Activated CD4-positive, alpha-beta T cell treated with anti-CD3 and anti-CD28 coated beads, Interleukin-10, Interleukin-2, amounts not matched to agents 100 ng/mL and 50 ng/mL, durations not matched to agents 16 hours and 8 hours (primary cell): ENCODE data around the gene XPO1.
"Not testable (repeated sequence)": the region's sequence is repeated elsewhere in the genome, so short reads cannot be mapped to it uniquely, and the experiment has no call there.

Experiments
- DNase-seq: peaks from one replicate; pipeline ENCODE4 v3.0.0-alpha.2; 2020

Gene XPO1

DNA sequence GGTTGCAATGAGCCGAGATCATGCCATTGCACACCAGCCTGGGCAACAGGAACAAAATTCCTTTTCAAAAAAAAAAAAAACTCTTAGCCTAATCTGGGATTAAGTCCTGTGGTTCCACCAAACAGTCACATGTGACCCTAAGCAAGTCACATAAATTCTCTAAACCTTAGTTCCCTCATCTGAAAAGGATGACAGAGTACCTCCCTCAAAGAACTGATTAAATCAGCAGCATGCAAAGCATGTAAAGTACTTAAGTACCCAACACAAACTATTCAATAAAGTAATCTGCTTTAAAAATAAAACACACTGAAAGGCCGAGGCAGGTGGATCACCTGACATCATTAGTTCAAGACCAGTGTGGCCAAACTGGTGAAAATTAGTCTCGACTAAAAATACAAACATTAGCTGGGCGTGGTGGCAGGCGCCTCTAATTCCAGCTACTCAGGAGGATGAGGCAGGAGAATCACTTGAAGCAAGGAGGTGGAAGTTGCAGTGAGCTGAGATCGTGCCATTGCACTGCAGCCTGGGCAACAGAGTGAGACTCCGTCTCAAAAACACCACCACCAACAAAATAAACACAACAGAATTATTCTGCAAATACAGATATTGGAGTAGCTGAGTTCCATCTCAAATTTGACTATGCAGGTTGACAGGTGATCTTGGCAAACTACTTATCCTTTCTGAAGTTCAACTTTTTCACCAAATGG is 74.2 kb downstream of the XPO1 start:
- DNase-seq = no peak

DNA sequence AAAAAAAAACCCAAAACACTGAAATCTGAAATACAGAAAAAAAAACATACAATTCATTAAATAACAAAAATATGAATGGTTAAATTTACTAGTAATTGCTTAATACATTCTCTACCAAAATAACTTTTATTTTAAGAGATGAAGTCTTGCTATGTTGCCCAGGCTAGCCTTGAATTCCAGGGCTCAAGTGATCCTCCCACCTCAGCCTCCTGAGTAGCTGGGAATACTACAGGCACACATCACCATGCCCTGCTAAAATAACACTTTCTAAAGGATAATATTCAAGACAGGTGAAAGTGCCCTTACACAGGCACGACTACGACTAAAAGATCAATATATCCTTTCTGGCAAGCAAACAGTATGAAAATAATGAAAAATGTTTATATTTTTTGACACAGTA is 76.8 kb downstream of the XPO1 start:
- DNase-seq = no peak

DNA sequence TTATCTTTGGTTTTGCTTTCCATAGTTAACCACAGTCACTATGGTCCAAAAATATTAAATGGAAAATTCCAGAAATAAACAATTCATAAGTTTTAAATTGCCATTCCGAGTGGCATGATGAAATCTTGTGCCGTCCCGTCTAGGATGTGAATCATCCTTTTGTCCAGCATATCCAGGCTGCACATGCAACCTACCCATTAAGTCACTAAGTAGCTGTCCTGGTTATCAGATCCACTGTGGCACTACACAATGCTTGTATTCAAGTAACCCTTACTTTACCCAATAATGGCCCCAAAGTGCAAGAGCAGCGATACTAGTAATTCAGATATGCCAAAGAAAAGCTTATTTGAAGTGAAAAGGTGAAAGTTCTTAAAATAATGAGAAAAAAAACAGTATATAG is 78.0 kb downstream of the XPO1 start:
- no peak for DNase-seq

DNA sequence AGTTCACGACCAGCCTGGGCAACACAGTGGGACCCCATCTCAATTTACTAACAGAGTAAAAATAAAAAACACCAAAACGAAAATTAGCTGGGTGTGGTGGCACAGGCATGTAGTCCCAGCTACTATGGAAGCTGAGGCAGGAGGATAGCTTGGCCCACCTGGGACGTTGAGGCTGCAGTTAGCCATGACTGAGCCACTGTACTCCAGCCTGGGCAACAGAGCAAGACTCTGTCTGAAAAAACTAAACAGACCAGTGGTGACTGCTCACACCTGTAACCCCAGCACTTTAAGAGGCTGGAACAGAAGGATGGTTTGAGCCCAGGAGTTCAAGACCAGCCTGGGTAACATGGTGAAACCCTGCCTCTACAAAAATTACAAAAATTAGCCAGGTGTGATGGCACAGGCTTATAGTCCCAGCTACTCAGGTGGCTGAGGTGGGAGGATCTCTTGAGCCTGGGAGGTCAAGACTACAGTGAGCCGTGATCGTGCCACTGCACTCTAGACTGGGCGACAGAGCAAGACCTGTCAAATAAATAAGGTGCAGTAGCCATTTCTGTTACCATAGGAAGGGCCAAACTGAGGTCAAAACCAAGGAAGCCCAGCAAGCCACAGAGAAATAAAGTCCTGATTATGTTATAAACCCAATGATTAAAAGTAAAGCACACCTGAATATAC is 81.3 kb downstream of the XPO1 start:
- DNase-seq = no peak

DNA sequence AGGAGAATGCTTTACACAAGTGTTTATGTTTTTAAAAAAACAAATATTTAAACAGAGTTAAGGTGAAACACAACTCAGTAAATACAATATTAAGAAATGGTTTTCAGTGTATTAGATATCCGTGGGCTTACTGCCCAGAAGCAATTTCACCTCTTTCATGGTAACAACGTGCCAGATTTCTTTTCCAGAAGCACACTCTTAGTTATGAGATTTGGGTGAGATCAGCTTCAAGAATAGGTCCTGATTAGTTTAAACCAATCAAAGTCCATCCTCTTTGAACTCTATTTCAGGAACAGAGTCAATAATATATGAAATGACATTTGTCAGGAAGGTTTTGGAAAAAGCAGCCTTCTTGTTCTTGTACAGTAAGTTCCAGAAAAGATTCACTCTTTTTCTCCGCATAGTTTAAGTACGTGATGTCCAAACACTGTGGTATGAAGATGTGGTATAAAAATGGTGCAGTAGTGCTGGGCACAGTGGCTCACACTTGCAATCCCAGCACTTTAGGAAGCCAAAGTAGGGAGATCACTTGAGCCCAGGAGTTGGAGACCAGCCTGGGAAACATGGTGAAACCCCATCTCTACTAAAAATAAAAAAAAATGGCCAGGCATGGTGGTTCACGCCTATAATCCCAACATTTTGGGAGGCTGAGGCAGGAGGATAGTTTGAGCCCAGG is 81.9 kb downstream of the XPO1 start:
- no peak for DNase-seq

DNA sequence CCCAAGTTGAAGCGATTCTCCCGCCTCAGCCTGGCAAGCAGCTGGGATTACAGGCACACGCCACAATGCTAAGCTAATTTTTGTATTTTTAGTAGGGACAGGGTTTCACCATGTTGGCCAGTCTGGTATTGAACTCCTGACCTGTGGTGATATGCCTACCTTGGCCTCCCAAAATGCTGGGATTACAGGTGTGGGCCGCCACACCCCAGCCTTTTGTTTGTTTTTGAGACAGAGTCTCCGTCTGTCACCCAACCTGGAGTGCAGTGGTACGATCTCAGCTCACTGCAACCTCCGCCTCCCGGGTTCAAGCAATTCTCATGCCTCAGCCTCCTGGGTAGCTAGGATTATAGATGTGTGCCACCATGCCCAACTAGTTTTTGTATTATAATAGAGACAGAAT is 83.2 kb downstream of the XPO1 start:
- DNase-seq = not testable (repeated sequence)

DNA sequence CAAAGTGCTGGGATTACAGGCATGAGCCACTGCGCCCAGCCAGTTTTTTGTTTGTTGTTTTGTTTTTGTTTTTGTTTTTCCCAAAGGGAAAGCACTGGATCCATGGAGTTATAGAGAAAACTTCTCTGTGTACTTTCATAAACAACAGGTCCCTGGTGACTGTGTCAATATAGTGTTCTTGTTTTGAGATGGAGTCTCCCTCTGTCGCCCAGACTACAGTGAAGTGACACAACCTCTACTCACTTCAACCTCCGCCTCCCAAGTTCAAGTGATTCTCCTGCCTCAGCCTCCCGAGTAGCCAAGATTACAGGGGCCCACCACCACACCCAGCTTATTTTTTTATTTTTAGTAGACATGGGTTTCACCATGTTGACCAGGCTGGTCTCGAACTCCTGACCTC is 83.8 kb downstream of the XPO1 start:
- no peak for DNase-seq

DNA sequence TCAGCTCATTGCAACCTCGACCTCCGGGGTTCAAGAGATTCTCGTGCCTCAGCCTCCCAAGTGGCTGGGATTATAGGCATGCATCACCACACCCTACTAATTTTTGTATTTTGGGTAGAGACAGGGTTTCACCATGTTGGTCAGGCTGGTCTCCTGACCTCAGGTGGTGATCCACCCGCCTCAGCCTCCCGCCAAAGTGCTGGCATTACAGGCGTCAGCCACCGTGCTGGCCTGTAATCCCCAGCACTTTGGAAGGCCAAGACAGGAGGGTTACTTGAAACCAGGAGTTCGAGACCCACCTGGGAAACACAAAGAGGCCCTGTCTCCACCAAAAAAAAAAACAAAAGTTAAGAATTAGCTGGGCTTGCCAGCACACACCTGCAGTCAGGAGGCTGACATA is 85.8 kb downstream of the XPO1 start:
- no peak for DNase-seq

DNA sequence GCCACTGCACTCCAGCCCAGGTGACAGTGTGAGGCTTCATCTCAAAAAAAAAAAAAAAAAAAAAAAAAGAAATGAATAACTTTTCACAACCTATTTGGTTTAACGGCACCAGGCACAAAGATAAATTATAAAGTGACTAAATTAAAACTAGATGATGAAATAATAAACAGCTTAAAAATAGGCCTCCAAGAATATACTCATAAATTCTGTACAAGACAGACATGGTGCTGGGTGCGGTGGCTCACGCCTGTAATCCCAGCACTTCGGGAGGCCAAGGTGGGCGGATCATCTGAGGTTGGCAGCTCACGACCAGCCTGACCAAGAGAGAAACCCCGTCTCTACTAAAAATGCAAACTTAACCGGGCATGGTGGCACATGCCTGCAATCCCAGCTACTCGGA is 87.0 kb downstream of the XPO1 start:
- no peak for DNase-seq

DNA sequence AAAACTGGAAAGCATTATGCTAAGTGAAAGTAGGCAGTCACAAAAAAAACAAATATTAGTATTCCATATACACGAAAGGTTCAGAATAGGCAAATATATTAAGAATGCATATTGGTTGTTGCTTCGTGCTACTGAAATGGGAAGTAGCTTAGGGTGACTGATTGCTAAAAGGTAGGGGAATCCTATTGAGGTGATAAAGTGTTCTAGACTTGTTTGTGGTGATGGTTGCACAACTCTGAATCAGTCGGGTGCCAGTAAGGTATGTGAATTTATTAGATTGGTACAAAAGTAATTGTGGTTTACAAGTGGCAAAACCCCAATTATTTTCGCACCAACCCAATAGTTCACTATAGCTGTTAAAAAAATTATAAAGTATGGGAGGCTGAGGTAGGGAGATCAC is 88.0 kb downstream of the XPO1 start:
- DNase-seq = no peak

DNA sequence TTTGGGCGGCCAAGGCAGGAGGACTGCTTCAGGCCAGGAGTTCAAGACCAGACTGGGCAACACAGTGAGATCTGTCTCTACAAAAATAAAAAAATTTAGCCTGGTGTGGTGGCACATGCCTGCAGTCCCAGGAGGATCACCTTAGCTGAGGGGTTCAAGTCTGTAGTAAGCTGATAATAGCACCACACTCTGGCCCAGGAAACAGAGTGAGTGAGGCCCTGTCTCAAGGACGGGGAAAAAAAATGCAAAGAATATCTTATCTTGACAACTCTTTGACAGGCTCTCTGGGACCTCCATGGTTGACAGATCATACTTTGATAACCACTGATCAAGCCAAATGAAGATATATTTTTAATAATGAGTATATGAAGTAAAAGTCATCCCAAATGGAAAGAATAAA is 89.9 kb downstream of the XPO1 start:
- no peak for DNase-seq

DNA sequence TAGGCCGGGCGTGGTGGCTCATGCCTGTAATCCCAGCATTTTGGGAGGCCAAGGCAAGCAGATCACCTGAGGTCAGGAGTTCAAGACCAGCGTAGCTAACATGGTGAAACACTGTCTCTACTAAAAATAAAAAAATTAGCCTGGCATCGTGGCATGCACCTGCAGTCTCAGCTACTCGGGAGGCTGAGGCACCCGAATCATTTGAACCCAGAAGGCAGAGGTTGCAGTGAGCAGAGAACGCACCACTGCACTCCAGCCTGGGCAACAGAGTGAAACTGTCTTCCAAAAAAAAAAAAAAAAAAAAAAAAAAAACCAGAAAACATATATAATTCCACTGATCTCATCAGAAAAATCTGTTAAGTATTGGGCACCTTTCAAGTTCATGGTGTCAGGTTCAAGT is 91.2 kb downstream of the XPO1 start:
- not testable (repeated sequence) for DNase-seq

DNA sequence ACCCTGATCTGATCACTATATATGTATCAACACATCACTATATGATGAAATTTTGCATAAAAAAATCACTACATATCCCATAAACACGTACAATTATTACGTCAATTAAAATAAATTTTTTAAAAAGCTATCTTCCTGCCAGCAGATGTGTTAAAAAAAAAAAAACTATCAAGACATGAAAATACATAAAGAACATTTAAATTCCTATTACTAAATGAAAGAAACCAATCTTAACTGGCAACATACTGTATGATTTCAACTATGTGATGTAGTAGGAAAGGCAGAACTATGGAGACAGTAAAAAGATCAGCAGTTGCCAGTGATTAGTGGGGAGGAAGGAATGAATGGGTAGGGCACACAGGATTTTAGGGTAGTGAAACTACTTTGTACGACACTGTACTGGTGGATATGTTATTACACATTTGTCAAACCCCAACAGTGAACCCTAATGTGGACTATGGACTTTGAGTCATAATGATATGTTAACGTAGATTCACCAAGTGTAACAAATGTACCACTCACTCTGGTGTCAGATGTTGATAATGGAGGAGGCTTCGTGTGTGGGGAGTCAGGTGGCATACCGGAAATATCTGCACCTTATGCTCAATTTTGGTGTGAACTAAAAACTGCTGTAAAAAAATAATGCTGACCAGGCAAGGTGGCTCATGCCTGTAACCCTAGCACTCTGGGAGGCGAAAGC is 94.7 kb downstream of the XPO1 start:
- no peak for DNase-seq

DNA sequence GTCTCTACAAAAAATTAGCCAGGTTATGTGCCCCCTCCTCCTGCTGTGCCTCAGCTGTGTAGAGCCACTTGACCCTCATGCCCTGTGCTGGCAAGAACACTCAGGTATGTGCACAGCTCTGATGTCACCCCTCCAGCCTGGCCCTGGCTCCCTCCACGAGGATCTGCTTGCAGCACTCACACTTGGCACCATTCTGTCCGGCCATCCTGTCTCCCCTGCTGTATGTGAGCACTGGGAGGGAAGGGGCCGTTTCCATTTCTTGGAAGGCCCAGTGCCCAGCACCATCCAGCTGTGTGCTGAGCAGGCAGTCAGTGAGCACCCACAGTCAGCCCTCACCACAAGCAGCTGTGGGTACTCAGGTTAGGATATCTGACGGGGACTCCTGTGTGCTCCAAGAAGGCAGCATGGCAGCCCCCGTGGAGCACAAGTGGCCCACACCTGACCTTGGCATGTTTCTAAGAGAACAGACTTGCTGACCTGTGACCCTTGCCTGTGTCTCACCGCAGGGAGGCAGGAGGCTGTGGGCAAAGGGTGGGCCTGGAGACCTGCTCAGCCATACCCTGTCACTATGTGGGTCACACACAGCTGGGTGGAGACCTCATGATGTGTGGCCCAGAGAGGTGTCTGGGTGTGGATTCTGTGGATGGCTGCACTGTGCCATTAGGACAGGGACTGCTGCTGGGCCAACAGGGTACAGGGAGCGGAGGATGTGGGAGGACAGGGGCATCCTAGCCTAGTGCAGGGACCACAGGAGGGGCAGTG is 98.7 kb downstream of the XPO1 start:
- no peak for DNase-seq

DNA sequence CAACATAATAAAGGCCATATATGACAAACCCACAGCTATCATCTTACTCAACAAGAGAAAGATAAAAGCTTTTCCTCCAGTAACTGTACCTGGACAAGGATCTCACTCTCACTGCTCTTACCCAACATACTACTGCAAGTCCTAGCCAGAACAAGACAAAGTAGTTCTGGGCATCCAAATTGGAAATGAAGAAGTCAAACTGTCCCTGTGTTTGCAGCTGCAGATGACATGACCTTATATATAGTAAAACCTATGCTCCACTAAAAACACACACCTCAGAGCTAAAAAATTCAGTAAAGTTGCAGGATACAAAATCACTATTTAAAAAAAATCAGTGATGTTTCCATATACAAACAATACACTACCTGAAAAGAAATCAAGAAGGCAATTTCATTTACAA is 99.5 kb downstream of the XPO1 start:
- no peak for DNase-seq

DNA sequence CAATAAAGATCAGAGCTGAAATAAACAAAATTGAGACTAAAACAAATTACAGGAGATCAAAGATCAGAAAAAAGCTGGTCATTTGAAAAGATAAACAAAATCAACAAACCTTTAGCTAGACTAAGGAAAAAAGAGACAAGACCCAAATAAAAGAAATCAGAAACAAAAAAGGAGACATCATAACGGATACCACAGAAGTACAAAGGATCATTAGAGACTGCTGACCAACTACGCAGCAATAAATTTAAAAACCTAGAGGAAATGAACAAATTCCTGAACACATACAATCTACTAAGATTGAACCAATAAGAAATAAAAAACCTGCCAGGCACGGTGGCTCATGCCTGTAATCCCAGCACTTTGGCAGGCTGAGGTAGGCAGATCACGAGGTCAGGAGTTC is 101.0 kb downstream of the XPO1 start:
- no peak for DNase-seq

DNA sequence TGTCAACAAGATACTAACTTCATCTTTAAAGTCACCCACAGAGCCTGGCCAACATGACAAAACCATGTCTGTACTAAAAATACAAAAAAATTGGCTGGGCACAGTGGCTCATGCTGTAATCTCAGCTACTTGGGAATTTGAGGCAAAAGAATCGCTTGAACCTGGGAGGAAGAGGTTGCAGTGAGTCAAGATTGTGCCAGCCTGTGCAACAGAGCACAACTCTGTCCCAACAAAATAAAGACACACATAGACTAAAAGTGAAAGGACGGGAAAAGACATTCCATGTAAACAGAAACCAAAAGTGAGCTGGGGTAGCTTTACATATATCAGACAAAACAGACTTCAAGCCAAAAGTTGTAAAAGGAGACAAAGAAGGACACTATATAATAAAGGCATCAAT is 102.1 kb downstream of the XPO1 start:
- DNase-seq = no peak

DNA sequence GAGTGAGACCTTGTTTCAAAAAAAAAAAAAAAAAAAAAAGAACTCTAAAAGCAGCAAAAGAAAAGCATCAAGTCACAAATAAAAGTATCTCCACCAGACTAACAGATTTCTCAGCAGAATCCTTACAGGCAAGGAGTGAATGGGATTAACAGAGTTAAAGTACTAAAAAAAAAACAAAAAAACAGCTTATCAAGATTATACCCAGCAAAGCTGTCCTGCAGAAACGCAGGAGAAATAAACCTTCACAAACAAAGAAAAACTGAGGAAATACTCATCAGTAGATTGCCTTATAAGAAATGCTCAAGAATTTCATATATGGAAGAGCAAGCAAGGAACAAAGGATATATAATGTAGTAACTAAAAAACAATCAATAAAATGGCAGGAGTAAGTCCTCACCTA is 102.9 kb downstream of the XPO1 start:
- no peak for DNase-seq

DNA sequence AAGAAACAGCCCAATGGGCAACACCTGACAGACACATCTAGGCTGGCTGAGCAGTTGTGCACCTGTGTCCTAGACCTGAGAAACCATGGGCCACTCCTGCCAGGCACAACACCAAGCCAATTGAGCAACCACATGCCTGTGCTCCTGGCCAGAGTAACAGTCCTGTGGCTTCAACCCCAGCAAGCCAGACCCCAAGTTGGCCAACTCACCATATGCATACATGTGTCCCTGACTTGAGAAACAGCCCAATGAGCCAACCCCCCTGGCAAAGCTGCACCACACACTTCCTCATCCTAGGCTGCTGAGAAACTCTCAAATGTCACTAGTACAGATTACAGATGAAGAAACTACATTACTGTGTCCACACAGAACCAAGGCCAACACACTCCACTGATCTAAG is 103.8 kb downstream of the XPO1 start:
- no peak for DNase-seq

DNA sequence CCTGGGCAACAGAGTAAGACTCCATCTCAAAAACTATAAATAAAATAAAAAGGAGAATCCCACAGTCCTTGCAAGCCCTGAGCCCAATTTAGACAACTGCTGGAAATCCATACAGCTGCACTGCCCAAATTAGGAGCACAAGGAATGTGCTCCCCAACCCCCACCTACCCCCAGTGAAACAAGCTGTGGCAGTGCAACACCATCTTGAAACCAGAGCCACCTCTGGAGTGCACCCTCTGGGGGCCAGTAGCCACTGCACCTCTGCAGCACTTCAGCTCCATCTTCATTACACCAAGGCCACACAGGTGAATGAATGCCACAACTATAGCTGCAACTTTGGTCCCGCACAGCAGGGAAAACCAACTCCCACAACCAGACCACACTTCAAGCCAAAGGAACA is 104.5 kb downstream of the XPO1 start:
- DNase-seq = no peak

DNA sequence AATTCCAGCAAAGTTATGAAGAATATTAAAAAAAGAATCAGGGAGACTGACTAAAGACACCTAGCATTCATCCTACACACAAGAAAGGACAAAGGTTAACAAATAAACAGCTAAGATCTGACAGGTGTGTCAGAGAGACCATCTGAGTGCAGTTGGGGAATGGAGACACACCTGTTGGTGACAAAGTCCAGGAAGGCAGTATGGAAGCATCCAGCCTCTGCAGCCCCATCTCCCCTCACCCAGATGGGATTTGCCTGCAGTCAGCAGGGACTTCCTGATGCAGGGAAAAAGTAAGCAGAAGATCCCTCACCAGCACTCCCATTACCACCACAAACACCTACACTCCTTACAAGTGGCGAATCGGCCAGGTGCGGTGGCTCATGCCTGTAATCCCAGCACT is 105.2 kb downstream of the XPO1 start:
- no peak for DNase-seq

DNA sequence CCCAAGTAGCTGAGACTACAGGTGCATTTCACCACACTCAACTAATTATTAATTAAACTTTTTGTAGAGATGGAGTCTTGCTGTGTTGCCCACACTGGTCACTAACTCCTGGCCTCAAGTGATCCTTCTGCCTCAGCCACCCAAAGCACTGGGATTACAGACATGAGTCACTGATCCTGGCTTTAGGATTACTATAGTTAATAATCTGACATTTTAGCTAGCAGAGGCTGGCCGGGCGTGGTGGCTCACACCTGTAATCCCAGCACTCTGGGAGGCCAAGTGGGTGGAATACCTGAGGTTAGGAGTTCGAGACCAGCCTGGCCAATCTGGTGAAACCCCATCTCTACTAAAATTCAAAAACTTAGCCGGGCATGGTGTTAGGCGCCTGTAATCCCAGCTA is 106.8 kb downstream of the XPO1 start:
- DNase-seq = no peak
